Astrocyte of the spinal cord (primary cell): Measurements from ENCODE around the gene ARHGAP44.
A peak's percentile ranks its signal among the peaks of the same experiment; 100 is the strongest.

Experiments
- DNase-seq: peaks from one replicate; pipeline ENCODE4 v3.0.0; 2011; ENCODE audit warnings: low read depth, low spot score
- H3K4me3 ChIP-seq: 2 replicates; pipeline ENCODE4 v1.5.1; 2011; ENCODE audit warnings: low read depth, mild to moderate bottlenecking, low read length, moderate library complexity
- in situ Hi-C: cut with HindIII; loops from 2 replicates; pipeline ENCODE4 v1.10.0; 2017; ENCODE audit warnings: low sequenced_read_pairs
- TF ChIP-seq, protein P1 (sequence below): IDR thresholded peaks from 2 replicates; pipeline ENCODE4 v1.5.1; 2012; ENCODE audit warnings: low read depth, mild to moderate bottlenecking, low read length, inconsistent platforms

Gene ARHGAP44

DNA sequence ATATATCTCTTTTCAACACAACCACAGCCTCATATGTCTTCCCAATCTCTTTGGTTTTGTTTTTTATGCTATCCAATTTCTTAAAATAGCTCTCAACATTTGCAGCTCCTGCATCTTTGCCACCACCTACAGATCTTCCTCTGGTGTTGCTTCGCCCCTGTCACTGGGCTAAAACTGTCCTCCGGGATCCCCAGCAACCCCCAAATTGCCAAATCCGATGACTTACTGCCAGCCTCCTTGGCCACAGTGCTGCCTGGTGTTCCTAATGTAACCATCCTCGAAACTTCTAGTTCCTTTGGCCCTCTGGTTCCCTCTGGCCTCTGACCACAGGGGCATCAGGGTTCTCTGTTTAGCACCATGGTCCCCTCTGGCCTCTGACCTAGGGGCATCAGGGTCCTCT lies 157.7 kb downstream of the ARHGAP44 start:
- in situ Hi-C loops, result no loop called here
- TF ChIP-seq, protein P1, sequence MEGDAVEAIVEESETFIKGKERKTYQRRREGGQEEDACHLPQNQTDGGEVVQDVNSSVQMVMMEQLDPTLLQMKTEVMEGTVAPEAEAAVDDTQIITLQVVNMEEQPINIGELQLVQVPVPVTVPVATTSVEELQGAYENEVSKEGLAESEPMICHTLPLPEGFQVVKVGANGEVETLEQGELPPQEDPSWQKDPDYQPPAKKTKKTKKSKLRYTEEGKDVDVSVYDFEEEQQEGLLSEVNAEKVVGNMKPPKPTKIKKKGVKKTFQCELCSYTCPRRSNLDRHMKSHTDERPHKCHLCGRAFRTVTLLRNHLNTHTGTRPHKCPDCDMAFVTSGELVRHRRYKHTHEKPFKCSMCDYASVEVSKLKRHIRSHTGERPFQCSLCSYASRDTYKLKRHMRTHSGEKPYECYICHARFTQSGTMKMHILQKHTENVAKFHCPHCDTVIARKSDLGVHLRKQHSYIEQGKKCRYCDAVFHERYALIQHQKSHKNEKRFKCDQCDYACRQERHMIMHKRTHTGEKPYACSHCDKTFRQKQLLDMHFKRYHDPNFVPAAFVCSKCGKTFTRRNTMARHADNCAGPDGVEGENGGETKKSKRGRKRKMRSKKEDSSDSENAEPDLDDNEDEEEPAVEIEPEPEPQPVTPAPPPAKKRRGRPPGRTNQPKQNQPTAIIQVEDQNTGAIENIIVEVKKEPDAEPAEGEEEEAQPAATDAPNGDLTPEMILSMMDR, result no peak

DNA sequence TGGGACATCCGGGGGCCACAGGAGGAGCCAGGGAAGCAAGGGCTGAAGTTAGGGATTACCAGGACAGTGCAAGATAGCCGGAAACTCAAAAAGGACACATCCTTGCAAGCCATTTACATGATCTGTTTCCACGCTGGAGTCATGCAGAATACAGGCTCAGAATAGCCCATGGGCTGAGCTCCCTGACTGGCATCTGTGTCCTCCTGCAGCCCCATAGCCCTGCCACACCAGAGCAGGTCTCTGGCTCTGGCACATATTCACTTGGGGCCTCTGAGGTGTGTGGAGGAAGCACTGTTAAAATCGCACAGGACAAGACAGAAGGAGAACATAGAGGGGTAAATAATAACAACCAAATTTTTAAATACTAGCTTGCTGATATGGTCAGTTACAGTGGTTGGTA lies 162.7 kb downstream of the ARHGAP44 start:
- TF ChIP-seq, protein P1, result no peak
- DNase-seq, result no peak
- in situ Hi-C loops, result no loop called here
- H3K4me3 ChIP-seq, result no peak overlapping the region

More for the DNA sequence above, 157.7 kb downstream of the ARHGAP44 start:
- DNase-seq, result no peak
- no peak overlapping the region for H3K4me3 ChIP-seq

DNA sequence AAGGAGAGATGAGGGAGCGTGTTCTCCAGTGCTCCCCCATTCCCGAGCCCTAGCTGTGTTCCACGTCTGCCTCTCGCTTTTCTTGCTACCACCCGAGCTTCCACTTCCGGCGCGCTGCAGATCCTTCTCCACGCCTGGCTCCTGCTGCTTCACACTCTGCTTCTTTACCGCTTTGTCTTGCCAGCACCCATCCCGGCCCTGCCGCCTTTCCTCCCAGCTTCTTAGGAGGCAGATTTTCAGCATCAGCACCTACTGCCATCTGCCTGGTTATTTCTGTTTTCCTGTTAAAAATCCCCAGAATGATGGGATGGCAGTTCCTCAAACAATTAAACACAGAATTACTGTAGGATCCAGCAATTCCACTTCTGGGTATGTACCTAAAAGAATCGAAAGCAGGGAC lies 163.9 kb downstream of the ARHGAP44 start:
- H3K4me3 ChIP-seq, result no peak overlapping the region
- DNase-seq, result no peak
- in situ Hi-C loops, result no loop called here
- TF ChIP-seq, protein P1, result no peak

DNA sequence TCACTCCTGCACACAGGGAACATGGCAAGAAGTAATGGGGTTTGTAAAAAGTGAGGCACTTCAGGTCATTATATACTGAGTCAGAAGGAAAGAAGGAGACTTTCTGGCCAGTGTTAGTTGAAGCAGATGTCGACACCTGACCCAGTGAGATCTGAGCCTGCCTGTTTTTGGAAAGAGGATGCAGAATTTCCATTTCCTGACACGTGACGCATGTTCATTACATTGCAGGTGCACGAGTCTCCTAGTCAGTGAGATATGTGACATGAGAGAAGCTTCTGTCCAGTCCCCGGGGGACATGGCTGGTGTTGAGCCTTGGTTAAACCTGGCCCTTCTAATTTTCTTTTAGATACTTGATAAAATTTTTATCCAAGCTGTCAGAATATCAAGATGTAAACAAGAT lies 166.2 kb downstream of the ARHGAP44 start:
- TF ChIP-seq, protein P1, result no peak
- H3K4me3 ChIP-seq, result no peak overlapping the region
- in situ Hi-C loops, result no loop called here
- no peak for DNase-seq

DNA sequence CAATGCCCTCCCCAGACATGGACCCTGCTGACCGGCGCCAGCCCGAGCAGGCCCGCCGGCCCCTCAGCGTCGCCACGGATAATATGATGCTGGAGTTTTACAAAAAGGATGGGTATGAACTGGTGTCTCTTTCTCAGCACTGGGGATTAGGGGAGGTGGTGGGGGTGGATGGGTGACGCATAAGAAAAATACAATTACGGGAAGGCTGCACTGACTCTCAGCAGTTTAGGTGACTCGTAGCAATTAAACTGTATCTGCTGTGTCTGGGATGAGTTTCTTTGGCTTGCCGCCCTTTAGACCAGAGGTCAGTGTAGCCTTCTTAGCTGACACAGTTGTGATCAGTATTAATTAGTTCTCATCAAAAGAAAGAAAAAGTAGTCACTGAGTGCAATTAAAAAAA lies 169.5 kb downstream of the ARHGAP44 start:
- H3K4me3 ChIP-seq, result no peak overlapping the region
- DNase-seq, result peak; percentile 15
- in situ Hi-C loops, result no loop called here
- TF ChIP-seq, protein P1, result no peak

DNA sequence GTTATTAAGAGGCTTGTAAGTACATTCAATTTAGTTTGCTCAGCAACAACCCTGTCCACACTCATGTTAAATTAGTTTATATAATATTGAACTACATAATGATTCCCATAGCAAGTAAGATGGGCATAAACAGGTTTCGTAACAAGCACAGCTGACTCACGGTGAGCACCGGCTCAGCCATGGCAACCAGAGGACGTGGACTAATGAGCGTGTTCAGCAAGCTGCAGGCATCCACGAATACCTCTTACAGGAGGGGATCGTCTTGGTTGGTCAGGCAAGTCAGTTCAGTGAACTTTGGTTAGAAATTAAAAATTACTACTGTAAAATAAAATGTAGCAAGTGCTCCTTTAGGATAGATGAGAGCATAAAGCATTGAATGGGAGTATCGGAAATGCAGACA lies 170.1 kb downstream of the ARHGAP44 start:
- no peak overlapping the region for H3K4me3 ChIP-seq
- DNase-seq, result peak; percentile 32
- in situ Hi-C loops, result no loop called here
- TF ChIP-seq, protein P1, result no peak

DNA sequence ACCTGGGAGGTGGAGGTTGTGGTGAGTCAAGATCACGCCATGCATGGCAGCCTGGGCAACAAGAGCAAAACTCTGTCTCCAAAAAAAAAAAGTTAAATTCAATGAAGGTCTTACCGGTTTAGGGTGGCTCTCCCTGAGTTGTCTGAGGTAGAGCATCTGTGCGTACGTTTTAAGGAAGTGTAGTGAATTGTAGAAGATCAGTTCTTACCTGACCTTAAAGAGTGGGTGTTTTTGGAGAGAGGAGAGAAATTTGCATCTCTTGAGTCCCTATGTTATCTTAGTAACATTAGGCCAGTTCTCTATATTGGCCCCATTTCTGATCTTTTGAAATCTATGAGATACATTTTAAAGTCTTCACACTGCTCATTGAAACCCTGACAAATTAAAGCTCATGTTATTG lies 172.4 kb downstream of the ARHGAP44 start:
- no peak for DNase-seq
- in situ Hi-C loops, result no loop called here
- H3K4me3 ChIP-seq, result no peak overlapping the region
- TF ChIP-seq, protein P1, result no peak
